DMS 273 (cell line): ENCODE data around the gene SMC1B.
"Not testable (repeated sequence)": the region's sequence is repeated elsewhere in the genome, so short reads cannot be mapped to it uniquely, and the experiment has no call there.

Experiments
- DNase-seq: peaks from one replicate; lab custom pipeline; 2025; ENCODE audit not compliant: unreplicated experiment; lab: John Stamatoyannopoulos, UW

SMC1B gene

DNA sequence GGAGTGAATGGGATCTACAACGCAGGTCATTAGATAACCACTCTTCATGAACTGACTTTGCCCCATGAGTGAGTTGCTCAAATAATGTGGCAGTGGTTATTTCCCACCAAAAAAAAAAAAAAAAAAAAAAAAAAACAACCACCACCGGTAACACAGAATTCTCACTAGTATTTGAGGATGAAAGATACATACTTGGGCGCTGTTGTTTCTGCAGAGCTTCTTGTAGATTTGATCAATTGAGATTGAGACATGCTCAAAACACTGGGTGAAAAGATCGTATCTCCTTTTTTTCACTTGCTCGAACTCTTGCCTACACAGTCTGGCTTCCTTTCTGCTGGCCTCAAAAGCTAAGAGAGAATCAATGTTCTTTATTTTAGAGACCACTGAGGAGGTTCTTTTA, 59.6 kb downstream of the SMC1B start:
- DNase-seq, result no peak

- DNase-seq, result not testable (repeated sequence)
These were observed 60.6 kb downstream of the SMC1B start for GRCh38 chr22:45352757-45353156.

DNA sequence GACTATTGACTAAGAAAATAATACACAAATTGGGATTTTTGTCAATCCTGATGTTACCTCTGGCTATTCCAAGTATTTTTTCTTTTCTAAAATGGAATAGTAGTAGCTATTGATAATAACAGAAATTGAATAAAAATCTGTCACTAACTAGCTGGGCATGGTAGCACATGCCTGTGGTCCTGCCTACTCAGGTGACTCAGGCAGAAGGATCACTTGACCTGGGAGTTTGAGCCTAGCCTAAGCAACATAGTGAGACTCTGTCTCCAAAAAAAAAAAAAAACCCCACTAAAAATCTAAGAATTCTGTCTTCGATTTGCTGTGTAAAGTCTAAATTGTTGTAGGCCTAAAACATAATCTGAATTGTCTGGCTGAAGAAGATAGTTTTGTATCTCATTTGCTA, 61.4 kb downstream of the SMC1B start:
- no peak for DNase-seq

DNA sequence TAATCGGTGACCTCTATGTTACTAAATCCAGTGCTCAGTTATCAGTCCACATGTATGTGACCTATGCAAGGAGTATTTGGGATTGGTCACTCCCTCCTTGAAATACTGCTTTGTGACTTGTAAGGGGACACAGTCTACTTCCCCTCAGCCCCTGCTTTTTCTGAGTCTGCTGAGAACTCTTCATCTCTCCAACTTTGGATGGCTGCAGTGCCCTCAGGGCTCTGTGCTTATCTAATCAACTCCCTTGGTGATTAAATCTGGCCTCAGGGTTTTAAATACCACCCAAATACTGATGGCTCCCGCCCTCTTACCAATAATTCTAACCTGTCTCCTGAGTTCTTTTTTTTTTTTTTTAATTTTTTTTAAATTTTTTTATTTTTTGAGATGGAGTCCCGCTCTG, 63.5 kb downstream of the SMC1B start:
- no peak for DNase-seq

- DNase-seq, result no peak
These were observed 69.1 kb downstream of the SMC1B start for GRCh38 chr22:45344334-45344733.

DNA sequence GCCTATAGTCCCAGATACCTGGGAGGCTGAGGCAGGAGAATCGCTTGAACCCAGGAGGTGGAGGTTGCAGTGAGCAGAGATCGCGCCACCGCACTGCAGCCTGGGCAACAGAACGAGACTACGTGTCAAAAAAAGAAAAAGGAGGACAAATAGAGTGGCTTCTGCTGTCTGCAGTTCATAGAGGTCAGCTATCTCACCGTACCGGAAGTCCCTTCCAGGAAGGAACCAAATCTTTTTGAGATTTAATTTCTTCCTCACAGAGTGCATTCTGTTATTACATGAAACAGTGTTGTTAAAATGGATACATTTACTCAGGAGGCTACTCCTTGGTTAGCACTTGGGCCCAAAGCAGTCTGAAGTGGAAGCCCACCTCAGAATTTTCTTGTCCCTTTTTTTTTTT, 70.3 kb downstream of the SMC1B start:
- no peak for DNase-seq

GRCh38 chr22:45341498-45341897, 71.9 kb downstream of the SMC1B start:
- no peak for DNase-seq

DNA sequence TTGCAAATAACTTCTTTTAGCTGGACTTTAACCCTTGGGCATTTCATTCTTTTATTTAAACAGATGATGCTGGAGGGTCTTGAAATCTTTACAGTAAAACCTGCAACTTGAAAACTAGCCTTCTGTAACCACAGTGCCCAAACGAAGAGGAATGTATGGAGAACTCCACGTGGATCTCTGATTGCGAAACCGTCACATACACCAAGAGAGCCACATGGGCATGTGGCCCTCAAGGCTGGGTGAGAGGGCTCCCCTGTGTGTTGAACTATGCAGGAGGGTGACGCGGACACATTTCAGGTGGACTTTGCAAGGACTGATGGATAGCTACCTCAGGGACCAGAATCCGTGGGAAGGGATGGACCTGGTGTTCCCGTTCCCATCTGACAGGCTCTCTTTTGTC, 73.1 kb downstream of the SMC1B start:
- no peak for DNase-seq

GRCh38 chr22:45338795-45339194, 74.6 kb downstream of the SMC1B start:
- no peak for DNase-seq

- no peak for DNase-seq
These were observed 75.9 kb downstream of the SMC1B start for GRCh38 chr22:45337536-45337935.

- DNase-seq, result peak; percentile 18
These were observed 76.4 kb downstream of the SMC1B start for GRCh38 chr22:45336971-45337431.

DNA sequence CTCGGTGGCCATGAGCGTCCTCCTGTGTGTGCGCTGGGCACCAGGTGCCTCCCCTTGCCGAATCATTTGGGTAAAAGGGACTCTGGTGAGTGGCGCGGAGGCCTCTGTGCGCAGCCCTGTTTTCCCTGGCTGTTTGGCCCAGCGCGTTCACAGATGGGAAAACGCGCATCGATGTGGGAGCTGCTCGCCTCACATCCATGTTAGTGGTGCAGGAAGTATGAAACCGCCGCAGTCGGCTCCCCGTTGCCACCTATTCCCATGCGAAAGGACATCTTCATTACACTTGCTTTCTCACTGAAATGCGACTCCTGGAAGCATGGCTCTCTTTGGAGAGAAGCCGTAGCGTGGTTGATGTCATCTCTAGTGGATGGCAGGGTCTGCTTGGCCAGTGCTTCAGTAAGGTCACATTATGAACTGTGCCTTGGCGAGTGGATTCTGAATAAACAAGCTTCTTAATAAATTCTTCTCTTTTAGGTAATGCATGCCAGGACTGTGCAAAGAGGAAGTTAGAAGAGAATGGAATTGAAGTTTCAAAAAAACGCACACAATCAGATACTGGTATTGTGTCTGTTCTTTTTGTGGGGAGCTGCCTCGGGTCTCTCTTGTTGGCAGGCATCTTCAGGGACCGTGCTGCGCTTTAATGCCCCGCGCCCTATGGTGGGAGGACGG, 77.4 kb downstream of the SMC1B start:
- DNase-seq, result no peak

GRCh38 chr22:45335021-45335818, 78.2 kb downstream of the SMC1B start:
- peak; percentile 83 for DNase-seq

DNA sequence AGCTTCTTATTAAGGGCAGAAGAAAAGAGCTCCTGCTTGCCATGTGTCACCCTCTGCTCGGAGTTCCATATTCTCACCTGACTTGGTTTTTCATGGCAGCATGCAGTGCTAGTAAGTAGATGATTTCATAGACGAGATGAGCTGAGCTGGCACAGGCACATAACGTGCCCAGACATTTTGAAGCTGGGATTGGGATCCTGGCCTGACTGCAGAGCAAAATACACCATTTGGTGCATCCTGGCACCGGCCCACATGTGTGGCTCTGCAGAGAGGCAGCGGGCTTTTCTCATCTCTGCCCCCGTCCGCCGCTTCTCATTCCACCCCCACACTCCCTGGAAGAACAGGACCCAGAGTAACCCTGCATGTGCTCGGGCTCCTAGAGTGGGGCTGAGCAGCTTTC, 78.9 kb downstream of the SMC1B start:
- DNase-seq, result peak; percentile 93

GRCh38 chr22:45334068-45334467, 79.3 kb downstream of the SMC1B start:
- peak; percentile 64 for DNase-seq

GRCh38 chr22:45332001-45332400, 81.4 kb downstream of the SMC1B start:
- DNase-seq, result no peak

DNA sequence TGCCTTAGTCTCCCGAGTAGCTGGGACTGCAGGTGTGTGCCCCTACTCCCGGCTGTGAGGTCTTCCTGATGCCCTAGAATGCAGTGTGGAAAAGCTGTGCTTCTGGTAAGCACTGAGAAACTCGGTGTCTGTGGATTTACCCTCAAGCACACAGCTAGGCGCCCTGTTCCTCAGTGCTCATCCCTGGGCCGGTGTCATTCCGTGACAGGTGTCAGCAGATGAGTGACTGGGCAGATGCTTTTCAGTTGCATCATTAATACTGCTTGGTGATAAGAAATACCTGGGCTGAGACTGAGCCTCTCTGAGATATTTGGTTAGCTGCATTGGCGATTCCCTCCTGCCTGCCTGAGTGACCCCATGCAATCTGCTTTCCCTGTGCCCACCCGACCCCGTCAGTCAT, 81.9 kb downstream of the SMC1B start:
- no peak for DNase-seq

- no peak for DNase-seq
These were observed 82.9 kb downstream of the SMC1B start for GRCh38 chr22:45330548-45330947.

GRCh38 chr22:45329530-45329936, 83.9 kb downstream of the SMC1B start:
- peak; percentile 97 for DNase-seq

GRCh38 chr22:45328822-45329529, 84.4 kb downstream of the SMC1B start:
- DNase-seq, result peak; percentile 91

DNA sequence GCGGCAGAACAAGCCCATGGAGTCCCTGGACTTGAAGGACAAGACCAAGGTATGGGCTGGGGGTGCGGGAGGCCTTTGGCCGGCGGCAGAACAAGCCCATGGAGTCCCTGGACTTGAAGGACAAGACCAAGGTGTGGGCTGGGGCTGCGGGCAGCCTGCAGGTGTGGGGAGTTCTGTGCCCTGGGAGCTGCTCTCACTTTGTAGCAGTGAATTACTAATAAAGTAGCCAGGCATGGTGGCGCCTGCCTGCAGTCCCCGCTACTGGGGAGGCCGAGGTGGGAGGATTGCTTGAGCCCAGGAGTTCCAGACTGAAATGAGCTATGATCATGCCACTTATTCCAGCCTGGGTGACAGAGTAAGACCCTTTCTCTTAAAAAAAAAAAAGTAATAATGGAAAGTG, 85.1 kb downstream of the SMC1B start:
- not testable (repeated sequence) for DNase-seq

DNA sequence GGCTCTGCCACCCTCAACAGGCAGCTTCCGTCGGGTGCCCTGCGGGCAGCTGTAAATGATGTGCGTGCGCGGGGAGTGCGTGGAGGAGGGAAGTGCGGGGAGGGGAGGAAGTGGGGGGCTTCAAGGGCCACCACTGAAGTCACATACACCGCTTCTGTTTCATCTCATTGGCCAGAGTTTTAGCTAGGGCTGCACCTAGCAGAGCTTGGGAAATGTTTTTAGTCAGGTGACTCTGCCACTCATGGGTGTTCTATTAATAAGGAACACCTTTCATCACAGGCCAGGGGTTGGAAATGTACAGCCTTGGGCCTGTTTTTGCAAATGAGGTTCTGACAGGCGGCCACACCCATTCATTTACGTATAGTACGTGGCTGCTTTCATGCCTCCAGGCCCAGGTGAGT, 89.1 kb downstream of the SMC1B start:
- DNase-seq, result no peak
